Stomach (tissue), 9 donors: ENCODE results near the gene MYZAP. TPM values are rescaled to one million over a fixed set of nuclear protein-coding genes. Genes with fewer than 3 reads are reported as not detected.

Experiments
- DNase-seq, 2 donors: peaks; one replicate each; pipeline versions ENCODE4 v3.0.0 to v3.0.0-alpha.2; 2013 to 2019
- H3K27ac ChIP-seq, 5 donors: fragments of 200-600 bp in 4 of 5; sonication (generic) in 4 of 5; one replicate each; pipeline ENCODE4 v1.5.1; 2013 to 2019; ENCODE audit warnings: mild to moderate bottlenecking in 1 of 5, moderate library complexity in 1 of 5
- H3K27me3 ChIP-seq, 3 donors: fragments of 200-600 bp; sonication (generic); one replicate each; pipeline ENCODE4 v1.5.1; 2017 to 2019; ENCODE audit warnings: mixed run types in 1 of 3
- H3K36me3 ChIP-seq, 4 donors: fragments of 200-600 bp; sonication (generic); 1 replicate in 3 of 4; 2 replicates in 1 of 4; pipeline ENCODE4 v1.5.1; 2016 to 2019
- H3K4me1 ChIP-seq, 4 donors: fragments of 200-600 bp; sonication (generic); one replicate each; pipeline ENCODE4 v1.5.1; 2016 to 2019
- H3K4me3 ChIP-seq, 4 donors: fragments of 200-600 bp; sonication (generic) in 3 of 4; one replicate each; pipeline ENCODE4 v1.5.1; 2016 to 2019; ENCODE audit warnings: mild to moderate bottlenecking in 1 of 4
- H3K9me3 ChIP-seq, 4 donors: fragments of 200-600 bp; sonication (generic); one replicate each; pipeline ENCODE4 v1.5.1; 2016 to 2019
- EP300 ChIP-seq: sonication (generic); formaldehyde crosslinking; IDR thresholded peaks from one replicate; pipeline ENCODE4 v1.6.1; 2017; ENCODE audit warnings: antibody characterized with exemption
- POLR2A ChIP-seq, 4 donors: fragments of 450-650 bp; IDR thresholded peaks; one replicate each; pipeline ENCODE4 v1.6.1; 2016; ENCODE audit warnings: antibody characterized with exemption in 4 of 4, control low read depth in 2 of 4, mild to moderate bottlenecking in 1 of 4, moderate library complexity in 1 of 4
- POLR2AphosphoS5 ChIP-seq, 3 donors: sonication (generic); formaldehyde crosslinking; IDR thresholded peaks; one replicate each; pipeline ENCODE4 v1.6.1; 2016; ENCODE audit warnings: antibody characterized with exemption in 3 of 3
- WGBS, 5 donors: extraction: QIAGEN DNeasy Blood & Tissue Kit in 3 of 5; methylation state at CpG; one replicate each; pipeline versions ENCODE4 v1.1.5 to v1.1.7; 2013 to 2018; 5-methylcytosine and 5-hydroxymethylcytosine counted together
- intact Hi-C: fragments of 100-400 bp; cut with DNase I; formaldehyde crosslinking; loops from one replicate; pipeline ENCODE4 v1.15.1; 2023; ENCODE audit warnings: low total_unique reads
- polyA plus RNA-seq, 3 donors: library from polyadenylated mRNA; stranded (reverse); fragments of 200-250 nt; gene quantifications; one replicate each; pipeline ENCODE4 v1.2.3, GENCODE V29; 2013
- total RNA-seq, 5 donors: library from RNA; depleted of rRNA; stranded (reverse); fragments of >200 nt; gene quantifications; one replicate each; pipeline versions ENCODE4 v1.1.0 to v1.2.3, GENCODE V29; 2014 to 2016
- TF ChIP-seq, protein P1 (sequence below), 7 experiments: fragments of 450-650 bp in 4 of 7; fragments of 200-600 bp in 3 of 7; sonication (generic) in 3 of 7; IDR thresholded peaks; one replicate each; pipeline ENCODE4 v1.5.1; 2016 to 2019; ENCODE audit warnings: antibody characterized with exemption in 7 of 7, control low read depth in 2 of 7, mild to moderate bottlenecking in 1 of 7
- donor health status: healthy with polysubstance abuse.
- donor health status: Bipolar disorder and iron deficiency.
- donor health status: healthy.

Gene MYZAP
- total and polyA plus RNA-seq, 8 donors, result 9.4 to 59.8 (median 20.9) TPM; not detected in 1

GRCh38 chr15:57583282-57583681 is 8.4 kb upstream of the MYZAP start:
- H3K36me3 ChIP-seq, result no peaks in the 10 kb centered on the region
- 82 to 95% (median 87%) methylated on average over 2 of the region's 2 CpGs for WGBS, 5 donors
- TF ChIP-seq POLR2A (IDR thresholded peaks at IDR 0.05), result no peak
- no peak for TF ChIP-seq POLR2AphosphoS5 (IDR thresholded peaks at IDR 0.05)
- TF ChIP-seq EP300, result no peak
- TF ChIP-seq, protein P1, sequence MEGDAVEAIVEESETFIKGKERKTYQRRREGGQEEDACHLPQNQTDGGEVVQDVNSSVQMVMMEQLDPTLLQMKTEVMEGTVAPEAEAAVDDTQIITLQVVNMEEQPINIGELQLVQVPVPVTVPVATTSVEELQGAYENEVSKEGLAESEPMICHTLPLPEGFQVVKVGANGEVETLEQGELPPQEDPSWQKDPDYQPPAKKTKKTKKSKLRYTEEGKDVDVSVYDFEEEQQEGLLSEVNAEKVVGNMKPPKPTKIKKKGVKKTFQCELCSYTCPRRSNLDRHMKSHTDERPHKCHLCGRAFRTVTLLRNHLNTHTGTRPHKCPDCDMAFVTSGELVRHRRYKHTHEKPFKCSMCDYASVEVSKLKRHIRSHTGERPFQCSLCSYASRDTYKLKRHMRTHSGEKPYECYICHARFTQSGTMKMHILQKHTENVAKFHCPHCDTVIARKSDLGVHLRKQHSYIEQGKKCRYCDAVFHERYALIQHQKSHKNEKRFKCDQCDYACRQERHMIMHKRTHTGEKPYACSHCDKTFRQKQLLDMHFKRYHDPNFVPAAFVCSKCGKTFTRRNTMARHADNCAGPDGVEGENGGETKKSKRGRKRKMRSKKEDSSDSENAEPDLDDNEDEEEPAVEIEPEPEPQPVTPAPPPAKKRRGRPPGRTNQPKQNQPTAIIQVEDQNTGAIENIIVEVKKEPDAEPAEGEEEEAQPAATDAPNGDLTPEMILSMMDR (IDR thresholded peaks at IDR 0.05), result no peak
- no peak overlapping the region for H3K27ac ChIP-seq
- no peak for DNase-seq
- H3K9me3 ChIP-seq, result peaks cover 4 to 20% (median 11%) of the 10 kb centered on the region in 4 donors
- intact Hi-C loops, result no loop called here
- H3K4me3 ChIP-seq, result no peak overlapping the region
- peaks cover 0 to 5% (median 0%) of the 10 kb centered on the region in 3 donors for H3K27me3 ChIP-seq
- H3K4me1 ChIP-seq, result peaks cover 7 to 22% (median 16%) of the 10 kb centered on the region in 4 donors

DNA sequence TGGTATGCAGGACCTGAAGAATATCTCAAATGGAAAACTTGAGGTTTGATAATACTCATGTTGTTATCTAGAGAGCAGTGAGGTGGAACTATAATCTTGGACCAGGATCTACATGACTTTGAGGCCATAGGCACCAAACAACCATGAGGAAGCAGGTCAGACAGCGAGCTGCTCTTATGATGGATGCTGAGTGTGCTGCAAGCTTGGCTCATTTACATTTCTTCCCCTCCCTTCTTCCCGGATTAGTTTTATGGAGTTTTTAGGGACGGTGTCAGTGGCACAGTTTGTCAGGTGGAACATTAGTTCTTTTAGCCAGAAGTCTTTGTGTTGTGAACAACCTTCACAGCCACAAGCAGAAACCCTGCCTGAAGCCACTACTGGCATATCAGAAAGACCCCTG is 8.0 kb upstream of the MYZAP start:
- H3K9me3 ChIP-seq, result peaks cover 4 to 20% (median 11%) of the 10 kb centered on the region in 4 donors
- H3K27ac ChIP-seq, result no peak overlapping the region
- intact Hi-C loops, result no loop called here
- H3K4me1 ChIP-seq, result peaks cover 7 to 22% (median 16%) of the 10 kb centered on the region in 4 donors
- DNase-seq, result no peak
- WGBS, 5 donors, result 77 to 91% (median 89%) methylated on average over 3 of the region's 3 CpGs
- no peak overlapping the region for H3K4me3 ChIP-seq
- TF ChIP-seq, protein P1 (IDR thresholded peaks at IDR 0.05), result no peak
- TF ChIP-seq POLR2A (IDR thresholded peaks at IDR 0.05) (no peak), POLR2AphosphoS5 (IDR thresholded peaks at IDR 0.05) (no peak), EP300 (no peak)
- H3K27me3 ChIP-seq, result peaks cover 0 to 5% (median 0%) of the 10 kb centered on the region in 3 donors
- no peaks in the 10 kb centered on the region for H3K36me3 ChIP-seq

- Histone ChIP-seq H3K36me3 (no peaks in the 10 kb centered on the region), H3K27ac (no peak overlapping the region), H3K9me3 (peaks cover 4 to 20% (median 11%) of the 10 kb centered on the region in 4 donors), H3K27me3 (peaks cover 0 to 9% (median 0%) of the 10 kb centered on the region in 3 donors), H3K4me3 (no peak overlapping the region), H3K4me1 (peaks cover 10 to 29% (median 16%) of the 10 kb centered on the region in 4 donors)
- TF ChIP-seq POLR2A (IDR thresholded peaks at IDR 0.05), result no peak
- TF ChIP-seq, protein P1 (IDR thresholded peaks at IDR 0.05), result no peak
- TF ChIP-seq POLR2AphosphoS5 (IDR thresholded peaks at IDR 0.05), result no peak
- no peak for TF ChIP-seq EP300
- intact Hi-C loops, result no loop called here
- DNase-seq, result no peak
- WGBS, 5 donors, result 63 to 68% (median 65%) methylated on average over 6 of the region's 6 CpGs
These were observed 4.9 kb upstream of the MYZAP start for GRCh38 chr15:57586661-57587424.

GRCh38 chr15:57589281-57589680 is 2.4 kb upstream of the MYZAP start:
- Histone ChIP-seq H3K27ac (peak overlapping the region in 1 of 5 donors; percentile 47), H3K36me3 (no peaks in the 10 kb centered on the region), H3K27me3 (peaks cover 0 to 20% (median 0%) of the 10 kb centered on the region in 3 donors), H3K4me3 (no peak overlapping the region), H3K4me1 (peaks cover 13 to 39% (median 26%) of the 10 kb centered on the region in 4 donors), H3K9me3 (no peaks in the 10 kb centered on the region)
- intact Hi-C loops, result no loop called here
- TF ChIP-seq POLR2A (IDR thresholded peaks at IDR 0.05) (no peak), EP300 (no peak), POLR2AphosphoS5 (IDR thresholded peaks at IDR 0.05) (no peak)
- TF ChIP-seq, protein P1 (IDR thresholded peaks at IDR 0.05), result no peak
- WGBS, 5 donors, result 81 to 96% (median 83%) methylated on average over 1 of the region's 1 CpG
- no peak for DNase-seq
